GM18519 (cell line): Measurements from ENCODE around the gene GDE1.

ENCODE experiments used
- ATAC-seq: cut with Tn5 transposase; IDR thresholded peaks from one replicate; pipeline ENCODE4 v1.9.1; 2021; ENCODE audit warnings: mild to moderate bottlenecking, moderate library complexity; ENCODE audit not compliant: unreplicated experiment, low FRiP score

GDE1 gene

GRCh38 chr16:19497176-19497575 is 24.7 kb downstream of the GDE1 start:
- ATAC-seq: no peak

- no peak for ATAC-seq
Measured at GRCh38 chr16:19490619-19491018, 31.3 kb downstream of the GDE1 start.

GRCh38 chr16:19488213-19488640 is 33.7 kb downstream of the GDE1 start:
- no peak for ATAC-seq

- ATAC-seq: no peak
Measured at GRCh38 chr16:19486750-19487325, 35.1 kb downstream of the GDE1 start.

GRCh38 chr16:19486051-19486450 is 35.8 kb downstream of the GDE1 start:
- no peak for ATAC-seq

GRCh38 chr16:19485611-19486010 is 36.3 kb downstream of the GDE1 start:
- no peak for ATAC-seq

GRCh38 chr16:19484096-19484495 is 37.8 kb downstream of the GDE1 start:
- no peak for ATAC-seq

GRCh38 chr16:19482291-19482690 is 39.6 kb downstream of the GDE1 start:
- ATAC-seq: no peak

GRCh38 chr16:19481769-19482168 is 40.1 kb downstream of the GDE1 start:
- ATAC-seq: no peak

- ATAC-seq: no peak
Measured at GRCh38 chr16:19481296-19481695, 40.6 kb downstream of the GDE1 start.

GRCh38 chr16:19479302-19479721 is 42.6 kb downstream of the GDE1 start:
- no peak for ATAC-seq

- no peak for ATAC-seq
Measured at GRCh38 chr16:19478505-19478904, 43.4 kb downstream of the GDE1 start.

GRCh38 chr16:19474617-19475016 is 47.3 kb downstream of the GDE1 start:
- ATAC-seq: no peak

- no peak for ATAC-seq
Measured at GRCh38 chr16:19472482-19472881, 49.4 kb downstream of the GDE1 start.

GRCh38 chr16:19468300-19468699 is 53.6 kb downstream of the GDE1 start:
- no peak for ATAC-seq

GRCh38 chr16:19463468-19464315 is 58.2 kb downstream of the GDE1 start:
- no peak for ATAC-seq

GRCh38 chr16:19460397-19460796 is 61.5 kb downstream of the GDE1 start:
- no peak for ATAC-seq

GRCh38 chr16:19458722-19459379 is 63.0 kb downstream of the GDE1 start:
- no peak for ATAC-seq
